HL-60 (cell line): Measurements from ENCODE around the gene LRP5.

Experiments used
- DNase-seq, 2 experiments: peaks; one replicate each; pipeline ENCODE4 v3.0.0-alpha.2; 2010 to 2020; ENCODE audit warnings: low read depth in 1 of 2, low spot score in 1 of 2
- H3K27ac ChIP-seq: fragments of 250-450 bp; sonication (Bioruptor Pico); replicated peaks from 2 replicates; pipeline ENCODE4 v1.5.1; 2020; ENCODE audit warnings: mild to moderate bottlenecking, moderate library complexity
- H3K27me3 ChIP-seq: fragments of 250-450 bp; sonication (Bioruptor Pico); 2 replicates; pipeline ENCODE4 v1.5.1; 2021; ENCODE audit warnings: mild to moderate bottlenecking, moderate library complexity; ENCODE audit not compliant: insufficient read depth, poor library complexity, severe bottlenecking
- H3K4me3 ChIP-seq: replicated peaks from 2 replicates; pipeline ENCODE4 v1.5.1; 2011; ENCODE audit warnings: mild to moderate bottlenecking, control low read depth, low read length; ENCODE audit not compliant: insufficient read depth
- GABPA ChIP-seq: IDR thresholded peaks from 2 replicates; pipeline ENCODE4 v1.6.1; 2012; ENCODE audit warnings: low read depth
- POLR2AphosphoS5 ChIP-seq: IDR thresholded peaks from 2 replicates; pipeline ENCODE4 v1.6.1; 2012; ENCODE audit warnings: low read depth
- SPI1 ChIP-seq: IDR thresholded peaks from 2 replicates; pipeline ENCODE4 v1.6.1; 2012; ENCODE audit warnings: low read depth, mild to moderate bottlenecking, borderline replicate concordance
- TF ChIP-seq, protein P1 (sequence below): IDR thresholded peaks from one replicate; pipeline ENCODE4 v1.5.1; 2011; ENCODE audit warnings: low read length, control low read depth, inconsistent platforms; ENCODE audit not compliant: insufficient read depth
- TF ChIP-seq, protein P2 (sequence below): IDR thresholded peaks from 2 replicates; pipeline ENCODE4 v1.6.1; 2012; ENCODE audit warnings: low read depth; ENCODE audit not compliant: insufficient replicate concordance

LRP5 gene

DNA sequence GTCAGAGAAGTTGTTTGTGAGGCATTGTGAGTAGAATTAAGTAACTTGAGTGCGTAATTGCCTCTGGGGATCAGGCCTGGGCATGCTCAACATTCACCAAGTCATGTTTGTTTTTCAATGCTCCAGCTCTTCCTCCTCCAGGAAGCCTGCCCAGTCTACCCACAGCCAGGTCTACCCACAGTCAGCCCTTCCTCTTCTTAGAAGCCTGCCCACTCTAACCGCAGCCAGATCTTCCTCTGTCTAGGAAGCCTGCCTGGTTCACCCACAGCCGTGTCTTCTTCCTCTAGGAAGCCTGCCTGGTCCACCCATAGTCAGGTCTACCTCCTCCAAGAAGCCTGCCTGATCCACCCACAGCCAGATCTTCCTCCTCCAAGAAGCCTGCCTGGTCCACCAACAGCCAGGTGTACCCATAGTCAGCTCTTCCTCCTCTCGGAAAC is 25.0 kb downstream of the LRP5 start:
- peak; percentile 52 to 88 for DNase-seq
- TF ChIP-seq POLR2AphosphoS5 (peak; percentile 33; the same call in 1 of the 2 replicates), SPI1 (peak; percentile 83), GABPA (no peak)
- H3K27ac ChIP-seq, result no peak overlapping the region
- H3K27me3 ChIP-seq, result no peaks in the 10 kb centered on the region
- H3K4me3 ChIP-seq, result no peak overlapping the region

DNA sequence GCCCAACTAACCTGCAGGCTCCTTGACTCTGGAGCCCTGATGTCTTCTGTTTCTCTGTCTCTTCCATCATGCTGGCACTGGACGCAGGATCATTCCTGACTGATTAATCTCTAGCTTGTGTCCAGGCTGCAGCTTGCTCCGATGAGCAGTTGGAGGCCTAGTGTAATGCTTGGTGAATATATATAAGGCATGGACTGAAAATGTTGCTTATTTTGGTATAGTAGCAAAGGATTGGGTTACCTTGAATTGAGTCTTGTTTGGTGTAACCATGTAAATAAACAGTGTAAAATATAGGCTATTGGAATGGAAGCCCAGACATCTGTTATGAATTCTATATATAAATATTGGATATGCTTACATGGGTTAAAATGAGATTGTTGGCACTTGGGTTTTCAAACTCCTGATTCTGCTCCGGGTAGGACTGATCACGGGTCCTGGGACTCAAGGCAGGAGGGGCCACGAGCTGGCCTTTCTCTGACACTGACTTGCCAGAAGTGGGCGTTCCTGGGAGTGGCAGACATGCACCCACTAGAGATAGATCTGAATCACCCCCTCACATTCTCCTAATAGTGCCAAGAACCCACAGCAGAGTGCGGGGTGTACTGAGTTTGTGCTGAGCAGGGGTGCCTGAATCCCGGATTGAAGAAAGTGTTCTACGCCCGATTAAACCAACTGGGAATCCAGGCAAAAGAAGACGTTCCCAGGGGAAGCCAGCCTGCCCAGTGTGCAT is 25.8 kb downstream of the LRP5 start:
- no peak overlapping the region for H3K27ac ChIP-seq
- TF ChIP-seq GABPA (no peak), SPI1 (no peak), POLR2AphosphoS5 (no peak)
- TF ChIP-seq, protein P1, sequence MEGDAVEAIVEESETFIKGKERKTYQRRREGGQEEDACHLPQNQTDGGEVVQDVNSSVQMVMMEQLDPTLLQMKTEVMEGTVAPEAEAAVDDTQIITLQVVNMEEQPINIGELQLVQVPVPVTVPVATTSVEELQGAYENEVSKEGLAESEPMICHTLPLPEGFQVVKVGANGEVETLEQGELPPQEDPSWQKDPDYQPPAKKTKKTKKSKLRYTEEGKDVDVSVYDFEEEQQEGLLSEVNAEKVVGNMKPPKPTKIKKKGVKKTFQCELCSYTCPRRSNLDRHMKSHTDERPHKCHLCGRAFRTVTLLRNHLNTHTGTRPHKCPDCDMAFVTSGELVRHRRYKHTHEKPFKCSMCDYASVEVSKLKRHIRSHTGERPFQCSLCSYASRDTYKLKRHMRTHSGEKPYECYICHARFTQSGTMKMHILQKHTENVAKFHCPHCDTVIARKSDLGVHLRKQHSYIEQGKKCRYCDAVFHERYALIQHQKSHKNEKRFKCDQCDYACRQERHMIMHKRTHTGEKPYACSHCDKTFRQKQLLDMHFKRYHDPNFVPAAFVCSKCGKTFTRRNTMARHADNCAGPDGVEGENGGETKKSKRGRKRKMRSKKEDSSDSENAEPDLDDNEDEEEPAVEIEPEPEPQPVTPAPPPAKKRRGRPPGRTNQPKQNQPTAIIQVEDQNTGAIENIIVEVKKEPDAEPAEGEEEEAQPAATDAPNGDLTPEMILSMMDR, result no peak
- TF ChIP-seq, protein P2, sequence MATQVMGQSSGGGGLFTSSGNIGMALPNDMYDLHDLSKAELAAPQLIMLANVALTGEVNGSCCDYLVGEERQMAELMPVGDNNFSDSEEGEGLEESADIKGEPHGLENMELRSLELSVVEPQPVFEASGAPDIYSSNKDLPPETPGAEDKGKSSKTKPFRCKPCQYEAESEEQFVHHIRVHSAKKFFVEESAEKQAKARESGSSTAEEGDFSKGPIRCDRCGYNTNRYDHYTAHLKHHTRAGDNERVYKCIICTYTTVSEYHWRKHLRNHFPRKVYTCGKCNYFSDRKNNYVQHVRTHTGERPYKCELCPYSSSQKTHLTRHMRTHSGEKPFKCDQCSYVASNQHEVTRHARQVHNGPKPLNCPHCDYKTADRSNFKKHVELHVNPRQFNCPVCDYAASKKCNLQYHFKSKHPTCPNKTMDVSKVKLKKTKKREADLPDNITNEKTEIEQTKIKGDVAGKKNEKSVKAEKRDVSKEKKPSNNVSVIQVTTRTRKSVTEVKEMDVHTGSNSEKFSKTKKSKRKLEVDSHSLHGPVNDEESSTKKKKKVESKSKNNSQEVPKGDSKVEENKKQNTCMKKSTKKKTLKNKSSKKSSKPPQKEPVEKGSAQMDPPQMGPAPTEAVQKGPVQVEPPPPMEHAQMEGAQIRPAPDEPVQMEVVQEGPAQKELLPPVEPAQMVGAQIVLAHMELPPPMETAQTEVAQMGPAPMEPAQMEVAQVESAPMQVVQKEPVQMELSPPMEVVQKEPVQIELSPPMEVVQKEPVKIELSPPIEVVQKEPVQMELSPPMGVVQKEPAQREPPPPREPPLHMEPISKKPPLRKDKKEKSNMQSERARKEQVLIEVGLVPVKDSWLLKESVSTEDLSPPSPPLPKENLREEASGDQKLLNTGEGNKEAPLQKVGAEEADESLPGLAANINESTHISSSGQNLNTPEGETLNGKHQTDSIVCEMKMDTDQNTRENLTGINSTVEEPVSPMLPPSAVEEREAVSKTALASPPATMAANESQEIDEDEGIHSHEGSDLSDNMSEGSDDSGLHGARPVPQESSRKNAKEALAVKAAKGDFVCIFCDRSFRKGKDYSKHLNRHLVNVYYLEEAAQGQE, result no peak
- H3K27me3 ChIP-seq, result no peaks in the 10 kb centered on the region
- H3K4me3 ChIP-seq, result no peak overlapping the region
- no peak for DNase-seq

DNA sequence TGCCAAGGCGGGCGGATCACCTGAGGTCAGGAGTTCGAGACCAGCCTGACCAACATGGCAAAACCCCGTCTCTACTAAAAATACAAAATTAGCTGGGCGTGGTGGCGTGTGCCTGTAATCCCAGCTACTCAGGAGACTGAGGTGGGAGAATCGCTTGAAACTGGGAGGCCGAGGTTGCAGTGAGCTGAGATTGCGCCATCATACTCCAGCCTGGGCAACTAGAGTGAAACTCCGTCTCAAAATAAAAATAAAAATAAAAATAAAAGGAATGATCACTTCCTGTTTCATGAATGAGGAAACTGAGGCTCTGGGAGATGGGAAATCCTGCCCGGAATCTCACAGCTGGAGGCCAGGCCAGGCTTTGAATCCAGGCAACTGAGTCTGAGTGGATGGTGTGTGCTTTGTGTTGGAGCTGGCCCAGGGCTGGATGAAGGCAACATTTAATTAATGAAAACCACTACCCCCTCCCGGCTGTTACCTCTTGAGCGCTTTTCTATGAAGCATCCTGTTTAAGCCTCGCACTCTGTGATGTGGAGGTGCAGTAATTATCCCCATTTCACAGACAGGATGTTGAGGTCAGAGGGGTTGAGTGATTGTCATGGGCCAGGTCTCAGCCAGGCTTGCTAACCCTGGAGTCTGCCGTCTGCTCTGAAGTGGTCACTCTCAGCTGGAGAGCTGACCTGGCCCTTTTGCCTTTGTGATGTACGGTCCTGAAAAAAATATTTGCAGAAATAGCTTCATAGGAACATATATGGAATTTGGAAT is 27.8 kb downstream of the LRP5 start:
- no peak overlapping the region for H3K27ac ChIP-seq
- no peak for TF ChIP-seq POLR2AphosphoS5
- no peak for TF ChIP-seq SPI1
- TF ChIP-seq, protein P2, result no peak
- TF ChIP-seq GABPA, result no peak
- TF ChIP-seq, protein P1, result no peak

DNA sequence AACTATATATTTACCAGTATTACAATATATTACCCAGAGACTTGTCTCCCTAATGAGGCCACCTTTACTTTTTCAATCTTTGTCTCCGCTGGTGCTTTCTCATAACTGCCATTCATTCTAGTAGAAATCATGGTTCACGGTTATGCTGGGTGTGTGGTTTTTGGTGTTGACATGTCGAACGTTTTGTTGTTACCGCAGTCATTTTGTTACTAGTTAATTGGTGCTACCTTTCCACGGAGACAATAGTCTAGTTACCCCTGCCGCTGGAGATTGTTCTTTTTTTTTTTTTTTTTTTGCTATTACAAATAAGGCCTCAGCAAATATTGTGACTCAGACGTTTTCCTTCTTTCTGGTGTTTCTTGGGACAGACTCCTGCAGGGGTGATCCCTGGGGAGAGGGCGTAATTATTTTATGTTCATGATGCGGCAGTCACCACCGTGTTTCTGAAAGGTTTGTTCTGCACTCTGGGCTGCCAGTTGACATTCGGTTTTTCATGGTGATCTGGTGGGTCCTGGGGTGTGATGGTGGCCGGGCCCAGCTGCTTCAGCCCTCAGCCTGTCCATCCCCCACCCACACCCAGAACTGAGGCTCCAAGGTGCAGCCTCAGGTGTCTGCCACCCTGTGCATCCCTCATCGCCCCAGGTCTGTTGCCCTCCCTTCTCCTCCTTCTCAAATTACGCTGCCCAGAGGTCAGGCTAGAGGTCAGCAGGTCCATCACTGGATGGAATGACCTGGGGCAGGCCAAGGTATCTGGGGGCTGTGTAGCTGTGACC is 28.6 kb downstream of the LRP5 start:
- H3K4me3 ChIP-seq, result no peak overlapping the region
- no peak overlapping the region for H3K27ac ChIP-seq
- TF ChIP-seq, protein P2, result no peak
- TF ChIP-seq, protein P1, result no peak
- TF ChIP-seq GABPA, result no peak
- no peak for TF ChIP-seq SPI1
- TF ChIP-seq POLR2AphosphoS5, result no peak
- no peak for DNase-seq
- no peaks in the 10 kb centered on the region for H3K27me3 ChIP-seq

More for the DNA sequence above, 27.8 kb downstream of the LRP5 start:
- Histone ChIP-seq H3K4me3 (no peak overlapping the region), H3K27me3 (no peaks in the 10 kb centered on the region)
- no peak for DNase-seq
